K562 (cell line): Measurements from ENCODE around the gene BID. TPM values are rescaled to one million over a fixed set of nuclear protein-coding genes. Genes with fewer than 3 reads are reported as not detected.

Source experiments
- ARID4B ChIP-seq: sonication (generic); formaldehyde crosslinking; IDR thresholded peaks from 2 replicates; pipeline ENCODE4 v1.8.0; 2022; ENCODE audit warnings: mild to moderate bottlenecking, missing genetic modification reagents
- CBX3 ChIP-seq, 2 experiments: IDR thresholded peaks; 1 replicate in 1 of 2; 2 replicates in 1 of 2; pipeline ENCODE4 v1.6.1; 2012; ENCODE audit warnings: inconsistent platforms in 2 of 2, low read length in 2 of 2, borderline replicate concordance in 1 of 2, control low read depth in 1 of 2
- CTBP1 ChIP-seq: fragments of 450-650 bp; IDR thresholded peaks from 2 replicates; pipeline ENCODE4 v1.6.1; 2016; ENCODE audit warnings: borderline replicate concordance
- DLX4 ChIP-seq: fragments of 250-450 bp; sonication (Bioruptor Pico); IDR thresholded peaks from 2 replicates; pipeline ENCODE4 v1.6.1; 2021; ENCODE audit warnings: mild to moderate bottlenecking
- DMBX1 ChIP-seq: fragments of 250-450 bp; sonication (Bioruptor Pico); IDR thresholded peaks from 2 replicates; pipeline ENCODE4 v1.8.0; 2022; ENCODE audit warnings: inconsistent platforms, mild to moderate bottlenecking, moderate library complexity, borderline replicate concordance
- MITF ChIP-seq: IDR thresholded peaks from 2 replicates; pipeline ENCODE4 v1.6.1; 2014; ENCODE audit warnings: antibody characterized with exemption
- NBN ChIP-seq: fragments of 450-650 bp; IDR thresholded peaks from 2 replicates; pipeline ENCODE4 v1.6.1; 2016; ENCODE audit warnings: low read depth, mild to moderate bottlenecking
- NCOA1 ChIP-seq: fragments of 450-650 bp; IDR thresholded peaks from 2 replicates; pipeline ENCODE4 v1.6.1; 2016; ENCODE audit warnings: low read depth
- RBM17 ChIP-seq: fragments of 200-400 bp; formaldehyde crosslinking; IDR thresholded peaks from 2 replicates; pipeline ENCODE4 v1.6.1; 2017; ENCODE audit warnings: low read depth, mild to moderate bottlenecking, low read length, borderline replicate concordance
- RERE ChIP-seq: sonication (generic); formaldehyde crosslinking; IDR thresholded peaks from 2 replicates; pipeline ENCODE4 v1.8.0; 2023; ENCODE audit warnings: missing genetic modification reagents, mild to moderate bottlenecking, borderline replicate concordance
- ZBTB33 ChIP-seq: sonication (generic); formaldehyde crosslinking; IDR thresholded peaks from 2 replicates; pipeline ENCODE4 v1.8.1; 2023; ENCODE audit warnings: mild to moderate bottlenecking, missing genetic modification reagents
- ZNF174 ChIP-seq: fragments of 250-450 bp; sonication (Bioruptor Pico); IDR thresholded peaks from 2 replicates; pipeline ENCODE4 v1.4.0; 2020; ENCODE audit warnings: mild to moderate bottlenecking
- polyA plus RNA-seq, 8 experiments: library from polyadenylated mRNA; depleted of rRNA in 4 of 8; stranded (reverse) in 5 of 8; unstranded in 3 of 8; fragments of >200 nt; fragmentation: Nextera tagmentation in 2 of 8; fragmentation: Illumina TruSeq in 1 of 8; extraction: Ambion mirVana in 2 of 8; extraction: Trizol in 1 of 8; gene quantifications; 2 replicates each; pipeline versions ENCODE4 v1.2.1 to v1.2.3, GENCODE V29; 2011 to 2014; ENCODE audit warnings: inconsistent platforms in 1 of 8, missing spikeins in 1 of 8
- total RNA-seq, 7 experiments: library from RNA; depleted of rRNA in 6 of 7; stranded (reverse); fragments of >200 nt in 6 of 7; fragmentation: Illumina TruSeq in 2 of 7; extraction: Trizol in 2 of 7; gene quantifications; 2 replicates each; pipeline versions ENCODE4 v1.2.1 to v1.2.3, GENCODE V29; 2011 to 2021; ENCODE audit warnings: low replicate concordance in 1 of 7

Gene BID
- total and polyA plus RNA-seq, 9 of the 15 experiments (the other 6 are each of a cell fraction or from before 2014, with no cell fraction given), result 5.2 to 209 (median 63.7) TPM

GRCh38 chr22:17788528-17789378 lies 14.5 kb upstream of the BID start (continued):
- TF ChIP-seq ZNF174 (CRISPR knock-in tag) (no peak), RERE (CRISPR knock-in tag) (no peak), DMBX1 (CRISPR knock-in tag) (no peak), CTBP1 (peak; percentile 73; the same call in 1 of the 2 replicates), ZBTB33 (0 out of 2 replicates have a peak, but pooled peaks have one; percentile 46), RBM17 (no peak), NCOA1 (no peak), MITF (0 out of 2 replicates have a peak, but pooled peaks have one; percentile 25), CBX3 (IDR thresholded peaks at IDR 0.05; ENCODE audit: borderline replicate concordance in 1 of 2, low read length in 2 of 2) (peak in 1 of 2 experiments; percentile 43; a peak in 1 of 3 replicates), NBN (no peak), DLX4 (CRISPR knock-in tag) (no peak), ARID4B (CRISPR knock-in tag) (no peak)
